Activated naive CD4-positive, alpha-beta T cell treated with anti-CD3 and anti-CD28 coated beads, Interleukin-2, amount 10 ng/mL, durations not matched to agents 5 hours and 36 hours (primary cell): Measurements from ENCODE around the gene TAF11L4. TPM values are rescaled to one million over a fixed set of nuclear protein-coding genes. Genes with fewer than 3 reads are reported as not detected.

Experiments
- total RNA-seq, 2 experiments: library from RNA; stranded (reverse); gene quantifications; one replicate each; pipeline ENCODE4 v1.2.3, GENCODE V29; 2021

TAF11L4 gene
- total RNA-seq: not detected

GRCh38 chr5:17521501-17521900 is at the start of gene TAF11L4:
Gene TAF11L4, plus strand, starts transcription at chr5:17521801.

GRCh38 chr5:17497931-17498330 is 23.7 kb upstream of the TAF11L4 start, which contains the start of gene TAF11L2:
Gene TAF11L2, plus strand, starts transcription at chr5:17498231.

GRCh38 chr5:17518067-17518466 is 3.5 kb upstream of the TAF11L4 start, which contains the start of gene TAF11L3:
Gene TAF11L3, plus strand, starts transcription at chr5:17518367.

GRCh38 chr5:17524935-17525334 is 3.3 kb downstream of the TAF11L4 start, which contains the start of gene TAF11L5:
Gene TAF11L5, plus strand, starts transcription at chr5:17525235.

GRCh38 chr5:17528369-17528768 is 6.8 kb downstream of the TAF11L4 start, which contains the start of gene TAF11L6:
Gene TAF11L6, plus strand, starts transcription at chr5:17528669.

Other genes starting within 250 kb of the TAF11L4 start
- not detected for gene TAF11L2, start 23.6 kb upstream of the TAF11L4 start, total RNA-seq
- not detected for gene TAF11L3, start 3.4 kb upstream of the TAF11L4 start, total RNA-seq
- not detected for gene TAF11L5, start 3.4 kb downstream of the TAF11L4 start, total RNA-seq
- gene TAF11L6, start 6.9 kb downstream of the TAF11L4 start, total RNA-seq: not detected
- not detected for gene TAF11L7, start 64.0 kb downstream of the TAF11L4 start, total RNA-seq
- not detected for gene TAF11L8, start 69.2 kb downstream of the TAF11L4 start, total RNA-seq
- gene TAF11L9, start 72.6 kb downstream of the TAF11L4 start, total RNA-seq: not detected
- not detected for gene TAF11L10, start 76.0 kb downstream of the TAF11L4 start, total RNA-seq
- gene TAF11L11, start 82.4 kb downstream of the TAF11L4 start, total RNA-seq: not detected
- gene TAF11L12, start 88.6 kb downstream of the TAF11L4 start, total RNA-seq: not detected
- gene TAF11L13, start 110.3 kb downstream of the TAF11L4 start, total RNA-seq: not detected
- not detected for gene TAF11L14, start 112.7 kb downstream of the TAF11L4 start, total RNA-seq